Epidermal melanocyte (primary cell): ENCODE data around the gene NPAS2.

ENCODE experiments used
- DNase-seq: peaks from one replicate; pipeline ENCODE4 v3.0.0; 2011; ENCODE audit warnings: low spot score; ENCODE audit not compliant: insufficient read length

The NPAS2 gene

GRCh38 chr2:100852999-100853908 lies 33.3 kb downstream of the NPAS2 start:
- DNase-seq, result peak; percentile 29

- DNase-seq, result no peak
Measured at GRCh38 chr2:100853909-100854810, 34.2 kb downstream of the NPAS2 start.

- no peak for DNase-seq
Measured at GRCh38 chr2:100855084-100855483, 35.1 kb downstream of the NPAS2 start.

- no peak for DNase-seq
Measured at GRCh38 chr2:100855606-100856005, 35.7 kb downstream of the NPAS2 start.

DNA sequence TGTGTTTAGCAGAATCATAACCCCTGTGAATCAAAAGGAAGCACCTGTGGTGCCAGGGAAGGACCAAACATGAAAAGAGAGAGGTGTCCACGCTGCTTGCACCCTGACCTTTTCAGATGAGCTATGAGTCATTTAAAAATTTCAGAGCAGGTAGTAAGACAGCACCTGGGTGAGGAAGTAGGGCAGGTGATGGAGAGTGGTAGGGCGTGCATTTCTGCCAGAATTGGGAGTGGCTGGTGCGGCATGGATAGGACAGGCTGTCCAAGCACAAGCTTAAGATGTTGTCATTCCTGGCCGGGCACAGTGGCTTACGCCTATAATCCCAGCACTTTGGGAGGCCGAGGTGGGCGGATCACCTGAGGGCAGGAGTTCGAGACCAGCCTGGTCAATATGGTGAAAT lies 36.8 kb downstream of the NPAS2 start:
- DNase-seq, result no peak

GRCh38 chr2:100857341-100857740 lies 37.4 kb downstream of the NPAS2 start:
- DNase-seq, result no peak

GRCh38 chr2:100857915-100858314 lies 38.0 kb downstream of the NPAS2 start:
- DNase-seq, result no peak

DNA sequence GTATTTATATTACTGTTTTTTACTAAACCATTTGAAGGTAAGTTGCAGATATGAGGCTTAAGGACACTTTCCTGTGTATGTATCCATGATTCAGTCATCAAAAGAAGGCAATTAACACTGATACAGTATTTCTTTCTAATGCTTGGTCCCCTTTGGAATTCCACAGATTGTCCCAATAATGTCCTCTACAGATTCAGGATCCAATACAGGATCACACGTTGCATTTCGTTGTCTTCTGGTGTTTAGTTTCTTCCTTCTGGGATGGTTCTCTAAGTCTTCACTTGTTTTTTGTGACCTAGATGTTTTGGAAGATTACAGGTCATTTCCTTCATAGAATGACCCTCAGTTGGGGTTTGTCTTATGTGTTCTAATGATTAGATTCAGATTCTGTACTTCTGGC lies 40.0 kb downstream of the NPAS2 start:
- no peak for DNase-seq

DNA sequence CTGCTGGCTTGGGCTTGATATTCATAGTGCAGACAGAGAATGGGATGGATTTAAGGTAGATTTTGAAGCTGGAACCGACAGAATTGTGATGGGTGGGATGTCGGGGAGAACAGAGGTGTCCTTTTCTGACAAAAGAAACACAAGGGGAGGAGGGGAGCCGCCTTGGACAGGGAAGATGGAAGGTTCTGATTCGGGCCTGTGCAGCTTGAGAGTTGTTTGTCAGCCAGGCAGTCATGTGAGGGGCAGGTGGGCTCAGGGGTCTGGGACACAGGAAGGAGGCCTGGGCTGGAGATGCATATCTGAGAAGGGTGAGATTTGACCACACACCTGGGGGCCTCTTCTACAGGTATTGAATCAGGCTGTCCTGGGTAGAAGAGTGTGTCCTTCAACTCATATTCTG lies 41.4 kb downstream of the NPAS2 start:
- no peak for DNase-seq

- DNase-seq, result no peak
Measured at GRCh38 chr2:100862081-100862480, 42.1 kb downstream of the NPAS2 start.

- no peak for DNase-seq
Measured at GRCh38 chr2:100865816-100866460, 46.0 kb downstream of the NPAS2 start.

GRCh38 chr2:100868083-100868482 lies 48.1 kb downstream of the NPAS2 start:
- DNase-seq, result no peak

DNA sequence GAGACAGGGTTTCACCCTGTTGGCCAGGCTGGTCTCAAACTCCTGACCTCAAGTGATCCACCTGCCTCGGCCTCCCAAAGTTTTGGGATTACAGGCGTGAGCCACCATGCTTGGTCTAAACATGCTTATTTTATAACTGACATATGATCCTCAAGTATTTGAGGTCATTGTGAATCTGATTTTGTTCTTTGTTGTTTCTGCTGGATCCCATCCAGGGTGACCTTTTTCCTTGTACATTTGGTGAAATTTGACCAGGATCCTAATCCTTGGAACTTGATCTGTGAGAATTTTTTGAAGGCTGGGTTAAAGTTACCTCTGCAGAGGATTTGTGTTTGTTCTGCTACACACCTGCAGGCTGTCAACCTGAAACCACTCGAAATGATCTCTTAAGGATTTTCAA lies 49.2 kb downstream of the NPAS2 start:
- no peak for DNase-seq

GRCh38 chr2:100870652-100871531 lies 51.0 kb downstream of the NPAS2 start:
- no peak for DNase-seq

GRCh38 chr2:100875516-100876230 lies 55.7 kb downstream of the NPAS2 start:
- no peak for DNase-seq

- DNase-seq, result no peak
Measured at GRCh38 chr2:100876231-100876860, 56.4 kb downstream of the NPAS2 start.

GRCh38 chr2:100877555-100877954 lies 57.6 kb downstream of the NPAS2 start:
- no peak for DNase-seq

DNA sequence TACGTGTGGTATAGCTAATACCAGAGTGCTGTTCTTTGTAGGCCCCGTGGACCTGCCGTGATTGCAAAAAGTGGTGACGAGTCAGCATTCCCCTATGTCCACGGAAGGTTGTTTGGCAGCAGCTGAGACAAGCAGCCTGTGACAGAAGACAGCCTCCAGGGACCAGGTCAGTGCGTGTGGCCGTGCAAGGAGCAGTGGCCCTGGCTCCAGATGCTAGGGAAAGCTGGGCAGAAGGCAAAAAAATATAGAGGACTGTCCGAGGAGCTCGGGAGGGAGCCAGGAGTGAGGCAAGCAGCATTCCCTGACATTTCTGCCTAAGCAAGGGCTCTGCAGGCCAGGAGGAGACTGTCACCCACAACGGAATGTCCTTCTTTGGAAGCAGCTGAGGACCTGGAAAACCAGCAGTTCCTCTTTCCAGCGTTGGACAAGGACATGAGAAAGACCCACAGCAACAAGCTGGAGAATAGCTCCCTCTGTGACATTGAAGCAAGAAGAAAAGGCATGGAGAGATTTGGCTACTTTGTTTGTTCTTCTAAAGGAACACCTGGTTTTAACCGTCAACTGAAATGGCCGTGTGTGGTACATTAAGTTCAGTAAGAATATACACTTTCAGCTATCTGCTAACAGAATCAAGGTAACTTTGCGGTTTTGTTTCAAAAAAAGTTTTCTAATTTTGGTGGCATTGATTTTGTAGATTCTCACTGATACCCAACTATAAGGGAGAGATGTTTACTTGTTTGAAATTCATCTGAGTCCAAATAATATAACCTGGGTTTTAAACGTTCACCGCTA lies 58.3 kb downstream of the NPAS2 start:
- DNase-seq, result no peak

- no peak for DNase-seq
Measured at GRCh38 chr2:100879296-100879695, 59.4 kb downstream of the NPAS2 start.
